ENCODE results near the gene MOB3C.

MOB3C gene

DNA sequence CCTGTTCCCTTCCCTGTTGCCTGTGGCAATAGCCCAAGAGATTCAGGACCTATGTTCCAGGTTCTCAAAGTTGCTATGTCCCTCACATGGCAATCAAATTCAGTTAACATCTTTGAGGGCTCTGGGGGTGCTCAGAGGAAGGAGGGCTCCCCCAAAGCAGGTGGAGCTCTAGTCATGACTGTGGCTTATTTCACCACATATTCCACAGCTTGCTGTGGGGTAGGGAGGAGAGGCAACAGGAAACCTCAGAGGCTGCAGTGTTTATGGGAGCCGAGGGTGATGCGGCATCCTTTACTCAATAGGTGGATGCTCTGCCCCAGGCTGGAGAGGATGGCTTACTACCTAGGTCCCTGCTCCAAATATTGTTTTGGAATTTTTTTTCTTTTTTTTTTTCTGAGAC, 11.4 kb downstream of the MOB3C start:
- DNase-seq (ENCODE audit: low spot score), result no peak

DNA sequence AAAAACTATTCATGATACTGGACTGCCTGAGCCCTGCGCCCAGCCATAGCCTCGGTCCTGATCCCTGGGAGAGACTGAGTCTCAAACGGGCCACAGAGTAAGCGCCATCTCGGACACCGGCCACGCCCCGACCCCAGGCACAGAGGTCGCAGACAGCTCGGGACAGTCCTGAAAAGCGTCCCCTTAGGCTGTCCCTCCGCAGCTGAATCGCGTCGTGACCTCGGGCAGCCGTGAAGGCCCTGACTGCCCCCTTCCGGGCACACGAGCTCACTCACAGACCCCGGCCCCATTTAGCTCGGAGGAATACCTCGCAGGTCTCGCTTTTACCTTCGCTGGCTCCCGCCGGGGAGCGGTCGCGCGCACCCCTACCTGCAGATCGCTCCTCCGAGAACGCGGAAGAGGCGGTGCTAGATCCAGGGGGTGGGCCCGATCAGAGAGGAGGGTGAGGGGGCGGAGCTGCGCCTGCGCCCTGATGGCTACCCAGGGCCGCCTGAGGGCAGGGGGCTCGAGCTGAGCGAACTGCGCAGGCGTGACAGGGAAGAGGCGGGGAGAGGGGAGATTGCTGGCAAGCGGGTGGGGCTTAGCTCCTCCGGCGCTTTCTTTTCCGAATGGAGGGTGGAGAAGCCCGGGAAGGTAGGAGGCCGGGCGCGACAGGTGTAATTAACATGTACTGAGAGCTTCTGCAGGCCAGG, 12.6 kb downstream of the MOB3C start, which contains the start of gene MKNK1:
MKNK1 (minus strand) TSS at position 411 of the 692 bp plus-strand sequence. CDS start 20,941 bp downstream, outside the sequence.
- peak; percentile 100 for DNase-seq (ENCODE audit: low spot score)

DNA sequence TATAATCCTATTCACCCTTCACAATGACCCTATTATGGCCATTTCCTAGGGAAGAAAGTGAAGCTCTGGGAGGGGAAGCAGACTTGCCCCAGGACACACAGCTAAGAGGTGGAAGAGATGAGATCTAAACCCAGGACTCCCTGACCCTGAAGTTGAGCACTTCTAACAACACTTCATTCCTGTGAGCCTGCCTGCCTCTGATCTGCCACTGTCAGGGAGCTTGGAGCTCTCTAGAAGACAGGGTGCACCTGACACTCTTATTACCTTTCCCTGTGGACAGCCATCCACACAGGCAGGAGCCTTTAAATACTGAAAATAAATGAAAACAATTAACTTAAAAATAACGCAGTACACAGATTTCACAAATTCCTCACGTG, 13.1 kb downstream of the MOB3C start:
- DNase-seq (ENCODE audit: low spot score), result no peak

DNA sequence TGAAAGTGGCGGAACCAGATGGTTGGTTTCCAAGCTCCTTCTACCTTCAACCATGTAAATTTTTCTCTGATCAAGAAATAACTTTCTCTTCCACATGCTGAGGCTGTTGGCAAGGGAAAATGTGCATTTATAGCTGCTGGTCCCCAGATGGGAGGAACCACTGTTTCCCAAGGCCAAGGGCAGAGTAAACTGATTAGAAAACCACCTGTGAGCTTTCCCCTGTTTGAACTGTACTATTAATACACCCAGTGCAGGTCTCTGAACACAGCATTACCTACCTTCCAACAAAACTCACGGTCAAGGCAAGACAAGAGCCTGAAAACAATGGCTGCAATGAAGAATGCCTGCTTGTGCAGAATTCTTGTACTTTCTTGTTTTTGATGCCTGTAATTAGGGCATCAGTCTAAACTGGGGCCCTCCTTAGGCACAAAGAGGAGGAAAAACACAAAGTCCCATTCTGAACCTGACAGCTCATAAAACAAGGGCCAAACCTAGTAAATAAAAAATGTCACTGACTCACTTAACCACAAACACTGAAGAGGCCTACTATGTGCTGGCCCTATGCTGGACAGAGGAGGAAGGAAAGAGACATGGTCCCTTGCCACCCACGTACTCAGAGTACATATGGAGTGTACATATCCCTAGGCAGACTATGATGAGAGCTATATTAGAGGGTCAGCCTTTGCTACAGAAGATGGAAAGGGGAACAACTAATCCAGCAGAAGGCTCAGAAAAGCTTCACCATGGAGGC, 15.2 kb downstream of the MOB3C start:
- no peak for DNase-seq (ENCODE audit: low spot score)

DNA sequence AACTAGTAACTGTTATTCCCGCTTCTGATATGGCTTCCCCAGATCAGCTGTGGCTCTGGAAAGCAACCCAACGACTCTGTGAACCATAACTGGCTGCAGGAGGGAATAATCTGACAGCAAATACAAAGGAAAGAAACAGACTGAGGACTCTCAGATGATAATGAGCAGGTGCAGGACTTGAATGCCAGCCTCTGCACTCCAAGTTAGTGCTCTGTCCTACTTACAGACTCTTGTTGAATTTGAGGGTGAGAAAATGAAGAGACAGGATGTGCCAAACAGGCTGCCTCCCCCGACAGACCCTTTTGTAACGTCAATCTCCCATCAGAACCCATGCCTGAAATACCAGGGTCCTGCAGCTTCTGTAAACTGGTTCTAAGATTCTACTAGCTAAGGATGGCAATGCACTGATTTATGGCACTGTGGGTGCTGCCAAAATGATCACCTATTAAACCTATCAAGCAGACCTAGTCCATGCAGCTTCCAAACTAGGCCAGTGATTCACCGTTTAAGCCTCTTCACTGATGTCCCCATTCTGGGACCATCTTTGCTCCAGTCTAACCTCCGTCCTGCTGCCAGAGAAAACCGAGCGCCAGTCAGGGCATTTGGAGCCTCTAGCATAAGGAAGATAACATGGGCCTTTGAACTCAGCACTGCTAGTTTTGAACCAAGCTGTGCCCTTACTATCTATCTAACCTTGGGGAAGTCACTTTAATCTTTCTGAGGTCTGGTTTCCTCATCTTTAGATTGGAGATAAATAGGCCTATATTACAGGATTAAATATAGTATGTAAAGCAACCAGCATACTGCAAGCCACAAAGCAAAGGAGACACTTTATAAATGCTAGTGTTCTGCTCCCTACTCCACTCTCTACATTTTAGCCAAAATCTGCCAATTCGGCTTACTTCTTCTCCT, 17.3 kb downstream of the MOB3C start:
- DNase-seq (ENCODE audit: low spot score), result no peak

DNA sequence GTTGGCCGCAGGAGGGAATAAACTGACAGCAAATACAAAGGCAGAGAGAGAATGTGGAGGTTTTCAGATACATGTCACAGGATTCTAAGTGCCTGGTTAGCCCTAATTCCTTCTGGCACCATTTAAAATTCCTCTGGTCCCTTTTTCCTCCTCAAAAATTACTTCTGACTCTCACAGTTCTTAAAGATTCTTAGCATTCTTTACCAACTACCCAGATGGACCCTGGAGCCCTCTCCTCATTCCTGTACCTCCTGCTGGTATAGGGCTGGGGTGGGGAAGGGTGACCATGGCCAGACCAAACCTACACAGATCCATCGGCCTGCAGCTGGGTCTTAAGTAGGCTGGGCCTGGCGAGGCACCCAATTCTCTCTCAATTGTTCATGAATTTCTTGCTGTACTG, 19.8 kb downstream of the MOB3C start:
- DNase-seq (ENCODE audit: low spot score), result no peak

DNA sequence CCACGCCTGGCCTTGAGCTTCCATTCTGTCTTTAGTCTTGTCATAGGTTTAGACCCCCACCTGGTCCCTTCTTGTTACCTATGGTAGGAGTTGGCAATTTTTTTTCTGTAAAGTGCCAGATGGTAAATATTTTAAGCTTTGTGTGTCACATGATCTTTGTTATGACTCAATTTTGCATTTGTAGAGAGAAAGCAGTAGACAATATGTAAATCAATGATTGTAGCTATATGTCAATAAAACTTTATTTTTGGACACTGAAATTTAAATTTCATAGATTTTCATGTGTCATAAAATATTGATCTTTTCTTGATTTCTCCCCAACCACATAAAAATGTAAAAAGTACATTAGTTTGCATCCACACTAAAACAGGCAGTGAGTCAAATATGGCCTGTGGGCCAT, 20.6 kb downstream of the MOB3C start:
- no peak for DNase-seq (ENCODE audit: low spot score)

DNA sequence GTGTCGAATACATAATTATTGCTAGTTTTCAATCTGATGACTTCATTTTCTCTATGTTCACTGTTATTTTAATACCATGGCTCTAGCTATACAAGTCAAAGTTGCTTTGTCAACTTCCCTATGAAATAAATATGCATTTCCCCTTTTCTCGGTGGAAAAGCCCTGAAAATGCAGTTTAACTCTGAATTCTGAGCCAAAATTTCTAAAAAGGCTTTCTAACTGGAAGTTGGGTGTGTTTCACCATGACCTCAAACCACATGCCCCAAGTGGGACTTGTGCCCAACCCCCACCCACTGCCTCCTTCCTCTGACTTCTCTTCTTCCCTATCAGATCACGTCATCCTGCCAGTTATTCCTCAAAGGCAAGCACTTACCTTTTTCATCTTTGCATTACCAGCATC, 21.5 kb downstream of the MOB3C start:
- no peak for DNase-seq (ENCODE audit: low spot score)

DNA sequence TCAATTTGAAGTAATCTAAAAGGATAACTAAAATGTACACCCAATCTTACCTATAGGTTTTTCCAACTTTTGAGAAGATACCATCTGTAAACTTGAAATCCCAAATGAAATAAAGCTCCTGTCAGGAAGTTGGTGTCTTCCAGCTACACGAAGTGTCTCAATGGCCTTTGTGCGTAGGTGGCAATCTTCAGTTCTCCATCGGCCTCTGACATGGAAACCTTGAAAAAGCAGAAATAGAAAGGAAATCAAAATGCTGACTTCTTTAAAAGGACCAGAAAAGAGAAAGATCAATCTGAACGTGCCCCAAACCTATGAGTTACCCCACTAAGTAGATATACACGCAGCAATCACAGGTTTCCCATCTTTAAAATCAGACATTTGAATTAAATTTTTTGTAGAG, 22.5 kb downstream of the MOB3C start:
- no peak for DNase-seq (ENCODE audit: low spot score)

DNA sequence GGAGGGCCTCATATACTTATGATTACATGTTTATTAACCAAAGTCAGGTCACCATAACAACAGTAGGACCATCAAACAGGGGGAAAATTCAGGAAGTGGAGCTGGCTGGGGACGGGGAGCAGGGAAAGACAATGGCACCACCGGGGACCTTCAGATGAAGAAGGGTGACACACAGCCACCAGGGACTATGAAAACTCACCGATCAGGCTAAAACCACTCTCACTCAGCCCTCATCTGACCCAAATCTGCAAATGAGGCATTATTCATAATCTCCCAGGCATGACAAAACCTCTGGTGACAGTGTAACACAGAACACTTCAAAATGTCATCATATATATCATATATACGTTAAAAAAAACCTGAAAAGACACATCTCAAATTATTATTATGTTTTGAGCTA, 23.8 kb downstream of the MOB3C start:
- DNase-seq (ENCODE audit: low spot score), result no peak

DNA sequence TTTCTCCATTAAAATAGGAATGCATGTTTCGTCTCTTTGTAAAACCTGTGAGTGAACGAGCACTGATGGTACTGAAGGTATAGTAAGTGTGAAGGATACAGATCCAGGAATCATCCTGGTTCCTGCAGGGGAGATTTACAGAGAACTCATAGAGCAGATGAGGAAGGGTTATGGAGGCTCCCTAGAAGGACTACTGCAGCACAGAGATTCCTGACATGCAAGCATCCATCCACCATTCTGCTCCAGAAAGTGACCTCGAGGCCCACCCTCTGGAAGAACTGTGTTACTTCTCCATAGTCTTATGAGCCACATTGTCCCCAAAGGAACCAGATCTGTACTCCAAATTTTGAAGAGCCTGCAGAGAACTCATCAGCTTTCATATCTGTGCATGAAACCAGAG, 27.1 kb downstream of the MOB3C start:
- no peak for DNase-seq (ENCODE audit: low spot score)

DNA sequence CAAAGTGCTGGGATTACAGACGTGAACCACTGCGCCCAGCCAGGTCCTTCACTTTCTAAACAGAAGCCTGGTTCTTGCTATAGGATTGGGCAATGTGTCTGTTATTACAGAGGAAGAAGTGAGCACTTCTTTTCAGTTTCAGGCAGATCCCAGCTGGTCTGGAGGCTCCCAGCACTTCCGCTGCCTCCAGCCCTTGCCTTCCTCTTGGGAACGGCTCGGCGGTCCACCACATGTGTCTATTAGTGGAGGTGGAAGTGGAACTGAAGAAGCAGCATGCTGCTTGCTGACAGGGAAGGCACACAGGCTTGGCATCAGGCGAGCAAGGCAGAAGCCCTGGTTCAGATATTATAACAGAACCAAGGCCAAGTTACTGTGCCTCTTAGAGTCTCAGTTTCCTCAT, 29.5 kb downstream of the MOB3C start:
- DNase-seq (ENCODE audit: low spot score), result no peak

DNA sequence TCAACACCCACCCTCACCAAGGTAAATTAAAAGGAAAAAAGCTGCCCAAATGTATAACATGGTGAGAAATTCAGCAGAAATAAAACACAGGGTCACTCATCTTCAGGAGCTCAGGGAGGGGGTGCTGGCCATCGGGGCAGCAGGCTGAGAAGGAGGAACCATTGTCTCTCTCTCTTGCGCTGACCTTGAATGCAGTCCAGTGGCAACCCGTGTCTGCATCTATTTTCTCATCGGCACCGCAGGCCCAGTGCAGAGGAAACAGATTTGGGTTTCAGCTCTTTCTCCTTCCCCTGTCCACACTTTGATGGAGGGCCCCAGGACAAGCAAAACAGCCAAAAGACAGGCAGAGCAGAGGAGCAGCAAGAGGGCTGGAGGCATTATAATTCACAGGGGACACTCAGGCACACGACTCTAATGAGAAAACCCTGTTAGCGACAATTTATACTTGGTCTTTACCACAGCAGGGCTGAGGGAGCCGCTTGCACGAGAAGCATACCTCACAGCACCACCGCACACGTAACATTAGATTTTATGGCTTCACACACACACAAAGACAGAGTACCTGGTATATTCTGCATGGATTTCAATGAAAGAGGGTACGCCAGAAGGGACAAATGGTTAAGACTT, 31.2 kb downstream of the MOB3C start:
- DNase-seq (ENCODE audit: low spot score), result no peak

DNA sequence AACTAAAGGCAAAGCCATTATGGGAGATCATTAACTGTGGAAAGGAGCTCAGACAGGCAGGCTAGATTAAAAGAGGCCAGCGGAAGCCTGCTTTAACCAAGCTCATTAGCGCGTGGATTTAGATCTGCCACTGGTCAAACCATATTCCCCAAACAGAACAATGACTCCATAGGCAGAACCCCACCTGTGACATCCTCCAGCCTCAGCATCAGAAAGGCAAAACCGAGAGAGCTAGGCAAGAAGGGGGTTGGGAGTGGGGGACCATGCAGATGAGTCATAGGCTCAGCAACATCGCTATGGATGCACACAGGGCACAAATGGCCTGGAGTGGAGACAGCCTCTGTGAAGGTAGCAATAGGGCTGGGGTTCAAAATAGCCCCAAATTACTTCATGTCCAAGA, 33.1 kb downstream of the MOB3C start:
- no peak for DNase-seq (ENCODE audit: low spot score)

DNA sequence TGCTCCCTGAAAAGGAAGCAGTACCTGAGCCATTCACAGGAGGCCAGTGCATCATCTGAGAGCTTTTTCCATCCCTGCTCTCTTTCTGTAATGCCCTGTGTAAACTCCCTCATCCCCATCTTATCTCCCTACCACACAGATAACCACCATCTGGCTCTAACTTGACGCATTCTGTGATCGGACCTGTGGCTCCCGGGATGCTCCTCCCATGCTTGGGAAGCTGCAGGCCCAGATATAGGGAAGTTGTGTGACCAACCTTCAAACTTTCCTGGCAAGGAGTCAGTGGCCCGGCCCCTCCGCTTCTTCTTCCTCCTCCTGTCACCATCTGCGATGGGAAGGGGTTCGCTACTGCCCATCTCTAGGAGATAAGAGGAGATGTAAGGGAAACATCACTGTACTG, 33.6 kb downstream of the MOB3C start:
- no peak for DNase-seq (ENCODE audit: low spot score)

DNA sequence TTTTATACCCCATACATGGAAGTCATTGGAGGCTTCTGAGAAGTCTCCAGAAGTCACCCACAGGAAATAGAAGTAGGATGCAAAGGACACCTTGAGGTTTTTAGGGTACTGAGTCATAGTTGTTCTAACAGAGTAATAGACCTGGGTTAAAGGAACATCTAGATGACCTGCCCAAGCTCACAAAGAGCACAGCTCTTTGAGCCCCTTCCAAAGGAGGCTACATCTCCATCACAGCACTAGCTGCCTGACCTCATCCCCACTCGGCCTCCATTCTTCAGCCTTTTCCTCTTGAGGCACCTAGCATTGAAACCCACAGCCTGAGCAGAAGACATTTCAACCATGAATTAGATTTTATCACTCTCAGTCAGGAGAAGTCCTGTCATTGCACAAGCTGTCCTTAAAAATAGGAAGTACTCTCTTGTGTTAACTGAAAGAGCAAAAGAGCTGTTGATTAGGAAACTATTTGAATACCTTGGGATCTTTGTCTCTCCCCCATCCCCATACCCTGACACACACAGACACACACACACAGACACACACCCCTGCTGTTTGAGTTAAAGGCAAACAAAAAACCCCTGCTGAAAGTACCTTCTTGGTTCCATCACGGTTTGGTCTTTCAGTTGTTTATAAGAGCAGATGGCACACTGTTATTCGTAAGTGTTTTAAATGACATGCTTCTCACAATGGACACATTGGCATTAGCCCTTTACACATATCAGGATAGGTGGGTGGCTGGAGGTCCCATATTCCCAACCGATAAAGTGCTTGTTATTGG, 34.7 kb downstream of the MOB3C start:
- no peak for DNase-seq (ENCODE audit: low spot score)

DNA sequence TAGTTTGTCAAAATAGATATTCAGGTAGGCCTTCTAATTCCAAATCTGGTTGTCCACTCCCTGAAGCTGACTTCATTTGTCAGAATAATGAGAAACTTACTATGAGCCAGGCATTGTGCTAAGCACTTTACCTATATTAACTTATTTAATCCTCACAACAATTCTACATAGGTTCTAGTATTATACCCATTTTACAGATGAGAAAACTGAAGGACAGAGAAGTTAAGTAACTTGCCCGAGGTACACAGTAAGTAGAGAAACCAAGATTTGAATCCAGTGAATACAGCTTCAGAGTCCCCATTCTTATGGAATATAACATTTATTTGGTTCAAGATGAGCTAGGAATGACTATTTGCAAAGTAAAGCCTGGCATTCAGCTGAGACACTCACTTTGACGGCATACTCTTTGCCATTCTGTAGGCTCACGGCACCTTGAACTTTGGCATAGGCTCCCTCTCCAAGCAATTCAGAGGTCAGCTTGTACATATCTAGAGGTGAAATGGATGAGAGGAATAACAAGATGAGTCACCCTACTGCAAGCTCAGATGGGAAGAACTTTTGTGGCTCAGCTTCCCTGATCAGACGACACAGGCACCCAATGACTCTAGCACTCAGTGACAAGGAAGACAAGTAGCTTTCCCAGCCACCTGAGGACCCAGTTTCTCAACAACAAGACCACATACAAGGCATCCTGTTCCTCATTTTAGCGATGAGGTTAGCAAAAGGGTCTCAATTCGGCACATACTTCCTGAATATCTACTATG, 36.3 kb downstream of the MOB3C start:
- no peak for DNase-seq (ENCODE audit: low spot score)

DNA sequence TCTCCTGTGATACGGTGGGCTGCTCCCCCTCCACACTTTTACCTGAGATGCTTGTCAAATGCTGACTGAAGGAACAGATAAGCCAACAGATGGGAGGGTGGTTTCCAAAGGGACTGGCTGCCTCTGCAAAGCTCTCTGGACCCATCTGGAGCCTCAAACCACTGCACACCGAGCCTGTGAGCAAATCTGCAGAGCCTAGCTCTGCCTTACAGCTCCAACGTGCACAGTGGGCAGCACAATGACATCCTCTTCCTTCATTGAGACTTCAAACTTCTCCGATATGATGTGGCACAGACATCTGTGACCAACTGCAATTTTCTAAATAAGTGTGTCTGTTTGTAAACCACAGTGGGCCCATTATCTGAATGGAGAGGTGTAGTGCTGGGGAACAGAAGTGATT, 38.9 kb downstream of the MOB3C start:
- no peak for DNase-seq (ENCODE audit: low spot score)

DNA sequence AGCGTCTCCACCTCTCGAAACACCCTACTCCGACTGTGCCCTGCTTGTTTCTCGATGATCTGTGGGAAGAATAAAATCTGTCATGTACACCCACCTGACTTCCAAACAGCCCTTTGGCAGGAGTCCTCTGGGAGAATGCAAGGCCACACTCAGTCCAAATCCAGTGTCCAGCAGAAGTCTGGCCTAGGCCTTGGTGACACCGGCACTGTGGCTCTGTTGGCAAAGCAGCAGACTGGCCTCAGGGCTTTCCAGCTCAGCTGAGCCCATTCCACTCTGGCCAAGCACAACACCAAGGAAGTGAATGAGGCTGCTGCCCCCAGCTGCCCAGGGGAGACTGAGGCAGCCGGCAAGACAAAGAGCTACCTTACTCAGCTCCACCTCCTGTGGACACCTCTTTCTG, 40.0 kb downstream of the MOB3C start:
- DNase-seq (ENCODE audit: low spot score), result no peak

DNA sequence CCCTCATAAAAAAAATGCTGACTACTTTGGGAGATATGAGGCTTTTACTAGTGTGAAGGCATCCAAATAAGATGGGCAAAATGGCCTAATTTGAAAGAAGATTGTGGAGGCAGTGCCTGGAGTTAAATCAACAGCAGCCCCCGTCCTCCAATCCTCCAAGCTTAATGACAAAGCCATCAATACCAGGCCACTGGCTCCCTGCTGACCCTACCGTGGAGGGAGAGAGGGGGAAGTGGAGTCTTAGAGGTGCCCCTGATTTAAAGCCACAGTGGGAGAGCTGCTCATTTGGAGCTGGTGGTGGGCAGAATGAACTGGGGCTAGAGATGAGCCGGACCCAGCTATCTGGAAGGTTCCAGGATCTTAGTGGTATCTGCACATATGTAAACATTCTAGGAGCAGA, 40.8 kb downstream of the MOB3C start:
- DNase-seq (ENCODE audit: low spot score), result no peak

DNA sequence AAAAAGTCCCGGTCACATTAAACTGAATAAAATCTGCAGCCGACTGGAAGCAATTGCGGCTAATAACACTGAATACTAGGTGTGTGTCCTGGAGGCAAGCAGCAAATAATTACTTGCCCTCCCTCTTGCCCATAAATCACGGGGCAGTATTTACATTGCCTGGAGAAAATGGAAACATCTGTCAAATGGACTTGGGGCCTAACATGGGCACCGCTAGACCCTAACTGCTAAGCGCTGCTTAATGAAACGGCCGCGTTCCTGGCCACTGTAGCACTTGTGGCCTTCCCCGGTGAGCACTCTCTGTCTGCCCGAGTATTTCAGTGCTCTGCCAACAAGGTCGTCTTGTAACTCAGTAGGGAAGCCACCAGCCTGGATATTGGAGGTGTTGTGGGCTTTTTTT, 41.3 kb downstream of the MOB3C start:
- no peak for DNase-seq (ENCODE audit: low spot score)

Data from germinal center (tissue), 1 donor.